Uterus (tissue), 4 donors: ENCODE data around the gene KLB. TPM values are rescaled to one million over a fixed set of nuclear protein-coding genes. Genes with fewer than 3 reads are reported as not detected.

ENCODE experiments used
- DNase-seq, 2 donors: peaks; one replicate each; pipeline ENCODE4 v3.0.0-alpha.2; 2019 to 2020
- H3K27ac ChIP-seq, 2 donors: fragments of 200-600 bp; sonication (generic); 1 replicate in 1 of 2; 2 replicates in 1 of 2; pipeline ENCODE4 v1.5.1; 2016 to 2018
- H3K27me3 ChIP-seq, 2 donors: fragments of 200-600 bp; sonication (generic); one replicate each; pipeline ENCODE4 v1.5.1; 2018 to 2019; ENCODE audit warnings: control low read depth in 1 of 2
- H3K36me3 ChIP-seq, 2 donors: fragments of 200-600 bp; sonication (generic); one replicate each; pipeline ENCODE4 v1.5.1; 2019; ENCODE audit warnings: control low read depth in 1 of 2
- H3K4me1 ChIP-seq, 2 donors: fragments of 200-600 bp; sonication (generic); one replicate each; pipeline ENCODE4 v1.5.1; 2018 to 2019; ENCODE audit warnings: control low read depth in 1 of 2
- H3K4me3 ChIP-seq, 2 donors: fragments of 200-600 bp; sonication (generic); 1 replicate in 1 of 2; 2 replicates in 1 of 2; pipeline ENCODE4 v1.5.1; 2018 to 2019; ENCODE audit warnings: mild to moderate bottlenecking in 1 of 2
- H3K9me3 ChIP-seq, 2 donors: fragments of 200-600 bp; sonication (generic); one replicate each; pipeline ENCODE4 v1.5.1; 2019; ENCODE audit warnings: control low read depth in 1 of 2
- CTCF ChIP-seq, 4 experiments: fragments of 200-600 bp in 2 of 4; fragments of 450-650 bp in 2 of 4; sonication (generic) in 2 of 4; IDR thresholded peaks; one replicate each; pipeline ENCODE4 v1.5.1; 2016 to 2019; ENCODE audit warnings: antibody characterized with exemption in 4 of 4, mild to moderate bottlenecking in 2 of 4, moderate library complexity in 1 of 4
- POLR2A ChIP-seq, 2 donors: fragments of 450-650 bp; IDR thresholded peaks; one replicate each; pipeline ENCODE4 v1.6.1; 2016; ENCODE audit warnings: antibody characterized with exemption in 2 of 2, mild to moderate bottlenecking in 1 of 2, moderate library complexity in 1 of 2
- intact Hi-C: fragments of 100-400 bp; cut with DNase I; formaldehyde crosslinking; loops from one replicate; pipeline ENCODE4 v1.15.1; 2023; ENCODE audit warnings: low total_unique reads
- microRNA-seq: library from miRNA; unstranded; fragments of <30 nt; microRNA quantifications from one replicate; pipeline ENCODE4, GENCODE V29; 2016; ENCODE audit warnings: borderline microRNAs expressed, borderline replicate concordance
- small RNA-seq: library from RNA; depleted of rRNA; stranded (forward); fragments of <200 nt; gene quantifications from one replicate; pipeline ENCODE3, GENCODE V24; 2016
- total RNA-seq, 4 donors: library from RNA; depleted of rRNA in 3 of 4; stranded (reverse); fragments of >200 nt in 3 of 4; gene quantifications; one replicate each; pipeline versions ENCODE4 v1.1.0 to v1.2.4, GENCODE V29; 2014 to 2023
- donor health status: DM: yes; HTN: yes; CAD: no.

Gene KLB
- total RNA-seq, 4 donors from 2014 or later: 0.21 TPM; not detected in 3

GRCh38 chr4:39498727-39499020 lies 91.9 kb downstream of the KLB start:
- intact Hi-C loops: no loop called here
- no peaks in the 10 kb centered on the region for H3K9me3 ChIP-seq
- no peak overlapping the region for H3K27ac ChIP-seq
- TF ChIP-seq POLR2A (IDR thresholded peaks at IDR 0.05) (no peak), CTCF (IDR thresholded peaks at IDR 0.05) (no peak)
- no peaks in the 10 kb centered on the region for H3K36me3 ChIP-seq
- no peaks in the 10 kb centered on the region for H3K4me1 ChIP-seq
- DNase-seq: no peak
- no peaks in the 10 kb centered on the region for H3K27me3 ChIP-seq
- H3K4me3 ChIP-seq: no peak overlapping the region

Small RNA genes within 50 kb of the gene (microRNA-seq; reads per million reads assigned to microRNA genes)
- gene MIR5591: not detected

Small RNA genes within 50 kb of the gene (small RNA-seq; reads per million reads assigned to genes)
- gene MIR5591 (not detected), gene RF00019 (not detected), gene RNU6-887P (not detected)

Other genes with a start within 250 kb of the KLB start
- 100 to 1,000 TPM in 1 of 4 donors, 10 to 100 TPM in 3; 37.4 to 129 (median 74.0) TPM for gene WDR19, start 224.4 kb upstream of the KLB start, total RNA-seq
- gene RFC1, start 40.6 kb upstream of the KLB start, total RNA-seq: 100 to 1,000 TPM in 1 of 4 donors, 10 to 100 TPM in 3; 54.7 to 166 (median 77.6) TPM
- gene RPL9, start 52.0 kb downstream of the KLB start, total RNA-seq: over 10,000 TPM in 1 of 4 donors, 1,000 to 10,000 TPM in 3; 3,607 to 16,295 (median 4,795) TPM
- 10 to 100 TPM in 3 of 4 donors, 1 to 10 TPM in 1; 1.8 to 16.5 (median 11.3) TPM for gene LIAS, start 52.1 kb downstream of the KLB start, total RNA-seq
- gene UGDH, start 120.5 kb downstream of the KLB start, total RNA-seq: 100 to 1,000 TPM in 1 of 4 donors, 10 to 100 TPM in 3; 36.4 to 192 (median 48.9) TPM
- gene SMIM14, start 231.9 kb downstream of the KLB start, total RNA-seq: 10 to 100 TPM; 21.3 to 53.2 (median 35.3) TPM